Muscle layer of duodenum (tissue), 2 donors: ENCODE measurements around the gene PTPRU.

Source experiments
- H3K27ac ChIP-seq: one replicate; pipeline ENCODE4 v1.7.0; 2013; ENCODE audit warnings: mild to moderate bottlenecking, low read length
- H3K27me3 ChIP-seq: one replicate; pipeline ENCODE4 v1.7.0; 2013; ENCODE audit warnings: low read depth, mild to moderate bottlenecking, control low read depth, low read length
- H3K36me3 ChIP-seq, 2 donors: one replicate each; pipeline ENCODE4 v1.7.0; 2013; ENCODE audit warnings: low read length in 2 of 2, control low read depth in 1 of 2, mild to moderate bottlenecking in 1 of 2; ENCODE audit not compliant: insufficient read depth in 2 of 2, control insufficient read depth in 1 of 2
- H3K4me1 ChIP-seq, 2 donors: one replicate each; pipeline ENCODE4 v1.7.0; 2013; ENCODE audit warnings: low read length in 2 of 2, mild to moderate bottlenecking in 2 of 2, control low read depth in 1 of 2, moderate library complexity in 1 of 2; ENCODE audit not compliant: insufficient read depth in 2 of 2, control insufficient read depth in 1 of 2
- H3K4me3 ChIP-seq, 2 donors: one replicate each; pipeline ENCODE4 v1.7.0; 2013; ENCODE audit warnings: low read length in 2 of 2, low read depth in 1 of 2, mild to moderate bottlenecking in 1 of 2
- H3K9me3 ChIP-seq, 2 donors: one replicate each; pipeline ENCODE4 v1.7.0; 2013; ENCODE audit warnings: low read length in 2 of 2, control low read depth in 1 of 2, mild to moderate bottlenecking in 1 of 2; ENCODE audit not compliant: control insufficient read depth in 1 of 2
- donor health status: healthy.

PTPRU gene

GRCh38 chr1:29322861-29323585, 86.7 kb downstream of the PTPRU start:
- Histone ChIP-seq H3K4me3 (no peak overlapping the region), H3K36me3 (no peaks in the 10 kb centered on the region), H3K27ac (no peak overlapping the region), H3K4me1 (no peaks in the 10 kb centered on the region), H3K9me3 (no peaks in the 10 kb centered on the region), H3K27me3 (no peaks in the 10 kb centered on the region)

- H3K36me3 ChIP-seq: no peaks in the 10 kb centered on the region
- no peaks in the 10 kb centered on the region for H3K9me3 ChIP-seq
- H3K27ac ChIP-seq: no peak overlapping the region
- no peaks in the 10 kb centered on the region for H3K27me3 ChIP-seq
- H3K4me3 ChIP-seq: no peak overlapping the region
- H3K4me1 ChIP-seq: no peaks in the 10 kb centered on the region
These were observed 87.3 kb downstream of the PTPRU start for GRCh38 chr1:29323636-29324035.

- Histone ChIP-seq H3K36me3 (no peaks in the 10 kb centered on the region), H3K27me3 (no peaks in the 10 kb centered on the region), H3K4me3 (no peak overlapping the region), H3K4me1 (no peaks in the 10 kb centered on the region), H3K9me3 (no peaks in the 10 kb centered on the region), H3K27ac (no peak overlapping the region)
These were observed 87.9 kb downstream of the PTPRU start for GRCh38 chr1:29324202-29324601.

- Histone ChIP-seq H3K4me1 (no peaks in the 10 kb centered on the region), H3K4me3 (no peak overlapping the region), H3K9me3 (no peaks in the 10 kb centered on the region), H3K27ac (no peak overlapping the region), H3K27me3 (no peaks in the 10 kb centered on the region), H3K36me3 (no peaks in the 10 kb centered on the region)
These were observed 88.5 kb downstream of the PTPRU start for GRCh38 chr1:29324771-29325351.

- Histone ChIP-seq H3K27ac (no peak overlapping the region), H3K9me3 (no peaks in the 10 kb centered on the region), H3K4me3 (no peak overlapping the region), H3K4me1 (no peaks in the 10 kb centered on the region), H3K36me3 (no peaks in the 10 kb centered on the region), H3K27me3 (no peaks in the 10 kb centered on the region)
These were observed 89.4 kb downstream of the PTPRU start for GRCh38 chr1:29325675-29326074.

GRCh38 chr1:29326123-29326522, 89.8 kb downstream of the PTPRU start:
- Histone ChIP-seq H3K27me3 (no peaks in the 10 kb centered on the region), H3K36me3 (no peaks in the 10 kb centered on the region), H3K9me3 (no peaks in the 10 kb centered on the region), H3K27ac (no peak overlapping the region), H3K4me1 (no peaks in the 10 kb centered on the region), H3K4me3 (no peak overlapping the region)

GRCh38 chr1:29327223-29327935, 91.1 kb downstream of the PTPRU start:
- Histone ChIP-seq H3K36me3 (no peaks in the 10 kb centered on the region), H3K4me3 (no peak overlapping the region), H3K27ac (no peak overlapping the region), H3K9me3 (no peaks in the 10 kb centered on the region), H3K27me3 (no peaks in the 10 kb centered on the region), H3K4me1 (no peaks in the 10 kb centered on the region)

- H3K4me1 ChIP-seq: no peaks in the 10 kb centered on the region
- H3K36me3 ChIP-seq: no peaks in the 10 kb centered on the region
- no peaks in the 10 kb centered on the region for H3K27me3 ChIP-seq
- H3K27ac ChIP-seq: no peak overlapping the region
- H3K4me3 ChIP-seq: no peak overlapping the region
- no peaks in the 10 kb centered on the region for H3K9me3 ChIP-seq
These were observed 92.9 kb downstream of the PTPRU start for GRCh38 chr1:29329022-29329775.

GRCh38 chr1:29330089-29330488, 93.8 kb downstream of the PTPRU start:
- Histone ChIP-seq H3K27ac (no peak overlapping the region), H3K27me3 (no peaks in the 10 kb centered on the region), H3K4me1 (no peaks in the 10 kb centered on the region), H3K36me3 (no peaks in the 10 kb centered on the region), H3K9me3 (no peaks in the 10 kb centered on the region), H3K4me3 (no peak overlapping the region)

GRCh38 chr1:29330856-29331255, 94.5 kb downstream of the PTPRU start:
- no peak overlapping the region for H3K27ac ChIP-seq
- H3K9me3 ChIP-seq: no peaks in the 10 kb centered on the region
- no peaks in the 10 kb centered on the region for H3K4me1 ChIP-seq
- H3K27me3 ChIP-seq: no peaks in the 10 kb centered on the region
- H3K36me3 ChIP-seq: no peaks in the 10 kb centered on the region
- H3K4me3 ChIP-seq: no peak overlapping the region

- no peaks in the 10 kb centered on the region for H3K36me3 ChIP-seq
- no peak overlapping the region for H3K4me3 ChIP-seq
- H3K27ac ChIP-seq: no peak overlapping the region
- H3K4me1 ChIP-seq: no peaks in the 10 kb centered on the region
- H3K9me3 ChIP-seq: no peaks in the 10 kb centered on the region
- H3K27me3 ChIP-seq: no peaks in the 10 kb centered on the region
These were observed 95.0 kb downstream of the PTPRU start for GRCh38 chr1:29331309-29331708.
